Esophagus squamous epithelium (tissue), 4 donors: ENCODE data around the gene CAVIN2.

ENCODE experiments used
- CTCF ChIP-seq, 6 experiments: fragments of 450-650 bp in 4 of 6; fragments of 200-600 bp in 2 of 6; sonication (generic) in 2 of 6; IDR thresholded peaks; one replicate each; pipeline ENCODE4 v1.5.1; 2016 to 2019; ENCODE audit warnings: antibody characterized with exemption in 6 of 6, mild to moderate bottlenecking in 4 of 6, moderate library complexity in 4 of 6
- POLR2A ChIP-seq, 4 donors: fragments of 450-650 bp; IDR thresholded peaks; one replicate each; pipeline ENCODE4 v1.6.1; 2017; ENCODE audit warnings: antibody characterized with exemption in 4 of 4, mild to moderate bottlenecking in 4 of 4, moderate library complexity in 3 of 4

- no peak for TF ChIP-seq CTCF (IDR thresholded peaks at IDR 0.05)
- no peak for TF ChIP-seq POLR2A (IDR thresholded peaks at IDR 0.05)
These were observed 8.5 kb upstream of the CAVIN2 start for GRCh38 chr2:191855382-191855781.
